Neural cell (in vitro differentiated cells): ENCODE measurements around the gene CXADR.

Experiments
- CTCF ChIP-seq: fragments of 450-650 bp; IDR thresholded peaks from 2 replicates; pipeline ENCODE4 v1.5.1; 2014; ENCODE audit warnings: antibody characterized with exemption, mild to moderate bottlenecking, moderate library complexity; ENCODE audit not compliant: poor library complexity, severe bottlenecking
- EP300 ChIP-seq: fragments of 450-650 bp; conservative IDR thresholded peaks from 2 replicates; pipeline ENCODE4 v1.6.1; 2014; ENCODE audit warnings: antibody characterized with exemption, mild to moderate bottlenecking, moderate library complexity; ENCODE audit not compliant: poor library complexity, severe bottlenecking
- EZH2 ChIP-seq: fragments of 200-600, 300-800 bp; shearing (Covaris generic), sonication (generic); IDR thresholded peaks from 2 replicates; pipeline ENCODE4 v1.6.1; 2014; ENCODE audit warnings: antibody characterized with exemption, low read length, borderline replicate concordance, mild to moderate bottlenecking; ENCODE audit not compliant: insufficient read depth, poor library complexity, severe bottlenecking
- MXI1 ChIP-seq: fragments of 450-650 bp; conservative IDR thresholded peaks from 2 replicates; pipeline ENCODE4 v1.6.1; 2014; ENCODE audit warnings: antibody characterized with exemption, mild to moderate bottlenecking; ENCODE audit not compliant: poor library complexity, severe bottlenecking
- POLR2AphosphoS5 ChIP-seq: IDR thresholded peaks from 2 replicates; pipeline ENCODE4 v1.6.1; 2012
- SMC3 ChIP-seq: fragments of 450-650 bp; conservative IDR thresholded peaks from 2 replicates; pipeline ENCODE4 v1.6.1; 2014; ENCODE audit warnings: antibody characterized with exemption, mild to moderate bottlenecking, moderate library complexity; ENCODE audit not compliant: poor library complexity
- TAF1 ChIP-seq: IDR thresholded peaks from 2 replicates; pipeline ENCODE4 v1.6.1; 2012; ENCODE audit warnings: low read depth

- no peak for TF ChIP-seq CTCF
- no peak for TF ChIP-seq POLR2AphosphoS5
- TF ChIP-seq EP300 = no peak
- no peak for TF ChIP-seq TAF1
- TF ChIP-seq EZH2 = no peak
- no peak for TF ChIP-seq MXI1
- TF ChIP-seq SMC3 = no peak
Observed at GRCh38 chr21:17466166-17466565, 46.7 kb upstream of the CXADR start.
